GM12878 (cell line): ENCODE measurements around the gene GATA2.

Experiments used
- CTCF ChIP-seq, 3 experiments: IDR thresholded peaks in 2 of 3; conservative IDR thresholded peaks in 1 of 3; 2 replicates each; pipeline ENCODE4 v1.5.1; 2011; ENCODE audit warnings: low read depth in 3 of 3, low read length in 3 of 3, mild to moderate bottlenecking in 3 of 3, control low read depth in 2 of 3, moderate library complexity in 2 of 3, inconsistent platforms in 1 of 3, mixed read lengths in 1 of 3; ENCODE audit not compliant: control insufficient read depth in 2 of 3, insufficient read depth in 1 of 3; ENCODE audit errors: extremely low read depth in 1 of 3
- EZH2 ChIP-seq: IDR thresholded peaks from 2 replicates; pipeline ENCODE4 v1.6.1; 2012; ENCODE audit warnings: low read depth, mild to moderate bottlenecking, control low read depth, inconsistent platforms, low read length, borderline replicate concordance; ENCODE audit not compliant: control insufficient read depth
- GABPA ChIP-seq: IDR thresholded peaks from 2 replicates; pipeline ENCODE4 v1.6.1; 2014; ENCODE audit warnings: antibody characterized with exemption, low read depth, mild to moderate bottlenecking, inconsistent platforms
- POLR2AphosphoS5 ChIP-seq: IDR thresholded peaks from 2 replicates; pipeline ENCODE4 v1.6.1; 2011; ENCODE audit warnings: mild to moderate bottlenecking, low read length, inconsistent platforms
- SMAD1 ChIP-seq: fragments of 450-650 bp; IDR thresholded peaks from 2 replicates; pipeline ENCODE4 v1.6.1; 2018; ENCODE audit warnings: mild to moderate bottlenecking, low read depth; ENCODE audit not compliant: partially characterized antibody
- TF ChIP-seq, protein P1 (sequence below): fragments of 450-650 bp; IDR thresholded peaks from 2 replicates; pipeline ENCODE4 v1.6.1; 2017; ENCODE audit warnings: mild to moderate bottlenecking

- TF ChIP-seq GABPA (no peak), POLR2AphosphoS5 (no peak), CTCF (IDR thresholded peaks at IDR 0.05 in 2 of 3, conservative IDR thresholded peaks at IDR 0.05 in 1 of 3; ENCODE audit: control insufficient read depth in 2 of 3, extremely low read depth in 1 of 3, insufficient read depth in 1 of 3, low read depth in 3 of 3, low read length in 3 of 3) (no peak), EZH2 (no peak), SMAD1 (no peak)
- TF ChIP-seq, protein P1, sequence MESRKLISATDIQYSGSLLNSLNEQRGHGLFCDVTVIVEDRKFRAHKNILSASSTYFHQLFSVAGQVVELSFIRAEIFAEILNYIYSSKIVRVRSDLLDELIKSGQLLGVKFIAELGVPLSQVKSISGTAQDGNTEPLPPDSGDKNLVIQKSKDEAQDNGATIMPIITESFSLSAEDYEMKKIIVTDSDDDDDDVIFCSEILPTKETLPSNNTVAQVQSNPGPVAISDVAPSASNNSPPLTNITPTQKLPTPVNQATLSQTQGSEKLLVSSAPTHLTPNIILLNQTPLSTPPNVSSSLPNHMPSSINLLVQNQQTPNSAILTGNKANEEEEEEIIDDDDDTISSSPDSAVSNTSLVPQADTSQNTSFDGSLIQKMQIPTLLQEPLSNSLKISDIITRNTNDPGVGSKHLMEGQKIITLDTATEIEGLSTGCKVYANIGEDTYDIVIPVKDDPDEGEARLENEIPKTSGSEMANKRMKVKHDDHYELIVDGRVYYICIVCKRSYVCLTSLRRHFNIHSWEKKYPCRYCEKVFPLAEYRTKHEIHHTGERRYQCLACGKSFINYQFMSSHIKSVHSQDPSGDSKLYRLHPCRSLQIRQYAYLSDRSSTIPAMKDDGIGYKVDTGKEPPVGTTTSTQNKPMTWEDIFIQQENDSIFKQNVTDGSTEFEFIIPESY: no peak
Observed at GRCh38 chr3:128523591-128523990, 30.6 kb upstream of the GATA2 start.
